T1000 (cell line): ENCODE results near the gene MAB21L3.
A peak's percentile ranks its signal among the peaks of the same experiment; 100 is the strongest.
"Not testable (repeated sequence)": the region's sequence is repeated elsewhere in the genome, so short reads cannot be mapped to it uniquely, and the experiment has no call there.

Source experiments
- DNase-seq: peaks from one replicate; lab custom pipeline; 2025; ENCODE audit warnings: mixed read lengths; lab: John Stamatoyannopoulos, UW

The MAB21L3 gene

GRCh38 chr1:116138277-116138792, 27.1 kb downstream of the MAB21L3 start:
- DNase-seq = no peak

GRCh38 chr1:116139592-116140134, 28.5 kb downstream of the MAB21L3 start:
- no peak for DNase-seq

GRCh38 chr1:116144151-116144550, 33.0 kb downstream of the MAB21L3 start:
- DNase-seq = no peak

GRCh38 chr1:116146447-116147113, 35.4 kb downstream of the MAB21L3 start:
- DNase-seq = not testable (repeated sequence)

DNA sequence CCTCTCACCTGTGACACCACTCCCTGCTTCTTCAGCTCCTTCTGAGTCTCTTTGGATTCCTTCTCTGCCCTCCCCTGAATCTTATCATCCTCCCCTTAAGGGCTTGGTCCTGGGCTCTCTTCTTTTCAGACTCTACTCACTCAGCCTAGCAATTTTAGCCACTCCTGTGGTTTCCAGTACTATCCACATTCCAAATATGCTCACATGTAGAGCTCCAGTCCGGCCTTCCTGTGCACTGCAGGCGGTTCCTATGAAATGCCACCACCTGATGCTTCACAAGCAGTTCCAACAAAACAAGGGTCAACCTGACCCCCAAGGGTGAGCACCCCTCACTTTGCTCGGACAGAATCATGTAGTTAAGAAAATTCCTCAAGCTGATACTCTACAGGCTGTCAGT, 35.9 kb downstream of the MAB21L3 start:
- no peak for DNase-seq

GRCh38 chr1:116147972-116148371, 36.8 kb downstream of the MAB21L3 start:
- no peak for DNase-seq

DNA sequence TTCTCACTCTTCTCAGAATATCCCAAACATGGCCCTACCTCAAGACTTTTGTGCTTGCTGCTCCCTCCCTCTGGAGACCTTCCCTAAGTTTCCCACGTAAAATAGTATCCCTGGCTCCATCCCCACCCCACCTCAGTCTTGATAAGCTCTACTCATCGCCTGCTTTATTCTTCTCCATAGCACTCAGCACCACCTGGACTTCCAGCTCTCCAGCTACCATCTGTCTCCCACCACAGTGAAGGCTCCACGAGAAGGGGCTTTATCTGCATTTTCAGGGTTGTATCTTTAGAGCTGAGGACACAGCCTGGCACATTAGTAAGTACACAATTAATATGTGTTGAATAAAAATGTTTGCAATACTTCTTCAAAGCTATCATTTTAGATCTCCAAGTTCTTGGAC, 37.8 kb downstream of the MAB21L3 start:
- DNase-seq = no peak

DNA sequence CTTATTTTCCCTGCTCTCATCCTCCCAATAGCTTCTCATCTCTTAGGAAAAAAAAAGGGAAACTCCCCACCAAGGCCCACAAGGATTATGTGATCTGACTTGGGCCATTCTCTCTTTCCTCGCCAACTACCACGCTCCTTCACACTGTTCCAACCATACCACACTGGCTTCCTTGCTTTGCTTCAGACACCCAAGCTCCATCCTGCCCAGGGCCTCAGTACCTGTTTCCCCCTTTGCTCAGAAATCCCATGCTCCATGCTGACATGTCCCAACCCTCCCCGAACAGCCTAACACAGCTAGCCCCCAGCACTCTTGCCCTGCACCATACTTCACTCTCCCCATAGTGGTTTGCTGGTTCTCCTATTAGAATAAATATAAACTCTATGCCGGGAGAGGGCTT, 39.2 kb downstream of the MAB21L3 start:
- DNase-seq = no peak

GRCh38 chr1:116151739-116152576, 40.8 kb downstream of the MAB21L3 start:
- peak; percentile 71 for DNase-seq

DNA sequence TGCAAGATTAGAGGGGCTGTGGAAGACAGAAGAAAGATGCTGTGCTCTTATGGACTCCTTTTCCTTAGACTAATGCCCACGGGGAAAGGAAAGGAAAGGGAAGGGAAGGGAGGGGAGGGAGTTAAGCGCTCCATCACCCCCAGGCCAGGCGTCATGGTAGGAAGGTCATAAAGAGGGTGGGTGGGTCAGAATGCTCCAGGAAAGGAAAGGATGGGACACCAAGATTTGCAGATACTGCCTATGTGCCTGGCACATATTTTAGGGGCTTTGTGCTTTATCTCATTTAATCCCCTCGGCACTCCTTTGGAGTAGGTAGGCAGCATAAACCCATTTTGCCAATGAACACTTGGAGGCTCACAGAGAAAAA, 41.4 kb downstream of the MAB21L3 start:
- no peak for DNase-seq

- no peak for DNase-seq
Observed at GRCh38 chr1:116152950-116153691, 41.9 kb downstream of the MAB21L3 start.

GRCh38 chr1:116153692-116154031, 42.5 kb downstream of the MAB21L3 start:
- DNase-seq = no peak

GRCh38 chr1:116154536-116154935, 43.3 kb downstream of the MAB21L3 start:
- DNase-seq = no peak

DNA sequence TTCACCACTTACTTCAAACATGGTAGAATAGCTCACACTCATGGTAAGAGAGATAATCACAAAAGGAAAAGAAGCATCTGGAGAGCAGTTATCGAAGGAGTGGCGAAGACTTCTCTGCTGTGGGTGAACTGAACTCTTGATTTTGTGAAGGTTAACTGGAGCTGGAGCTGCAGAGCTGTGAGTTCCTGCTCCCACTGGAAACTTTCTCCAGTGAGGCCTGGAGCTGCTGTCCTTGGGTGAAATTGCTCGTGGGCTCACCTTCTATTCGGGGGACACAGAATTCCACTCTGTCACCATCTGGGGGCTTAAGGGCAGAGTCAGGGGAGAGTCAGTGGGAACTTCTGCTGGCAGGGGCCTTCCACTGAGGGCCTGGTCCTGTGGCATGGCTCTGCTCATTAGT, 45.9 kb downstream of the MAB21L3 start:
- no peak for DNase-seq

GRCh38 chr1:116159177-116159576, 48.0 kb downstream of the MAB21L3 start:
- DNase-seq = no peak

DNA sequence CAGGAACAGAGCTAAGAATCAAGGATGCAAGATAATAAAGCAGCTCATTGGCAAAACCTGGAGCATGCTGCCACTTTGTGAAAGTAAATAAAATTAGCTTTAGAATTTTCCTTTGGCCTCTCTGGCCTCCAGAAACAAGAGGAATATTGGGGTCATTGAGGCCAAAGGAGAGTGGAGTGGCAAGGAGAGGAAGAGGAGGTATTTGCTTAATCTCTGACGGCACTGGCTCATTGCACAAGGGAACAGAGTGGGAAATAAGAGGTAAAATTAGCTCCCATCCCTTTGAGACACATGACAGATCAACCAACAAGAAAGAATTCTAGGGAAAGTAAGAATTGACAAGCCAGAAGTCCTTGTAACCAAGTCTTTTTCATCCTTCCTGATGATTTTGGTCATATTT, 48.4 kb downstream of the MAB21L3 start:
- DNase-seq = no peak

- DNase-seq = no peak
Observed at GRCh38 chr1:116161390-116161789, 50.2 kb downstream of the MAB21L3 start.

DNA sequence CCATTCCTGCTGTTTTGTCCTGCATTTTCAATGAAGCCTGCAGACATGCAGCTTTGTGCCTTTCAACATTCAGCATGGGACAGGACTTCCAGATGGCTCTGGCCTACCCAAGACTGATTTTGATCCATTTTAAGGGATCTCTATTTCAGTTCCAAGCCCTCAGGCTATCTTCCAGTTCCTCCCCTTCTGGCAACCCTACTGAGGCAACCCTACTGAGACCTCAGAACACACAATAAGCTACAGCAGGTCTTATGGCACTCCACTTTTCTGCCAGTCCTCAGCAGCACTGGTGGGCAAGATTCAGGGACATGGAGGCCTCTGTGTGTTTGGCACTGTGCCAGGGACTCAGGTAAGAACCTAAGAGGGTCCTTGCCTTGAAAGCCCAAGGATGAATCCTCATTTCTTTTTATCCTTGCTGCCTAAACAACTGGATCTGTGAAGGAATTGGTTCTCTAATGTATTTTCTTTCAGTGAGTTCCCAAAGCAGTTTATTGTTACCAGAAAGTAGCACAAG, 50.7 kb downstream of the MAB21L3 start:
- DNase-seq = no peak

DNA sequence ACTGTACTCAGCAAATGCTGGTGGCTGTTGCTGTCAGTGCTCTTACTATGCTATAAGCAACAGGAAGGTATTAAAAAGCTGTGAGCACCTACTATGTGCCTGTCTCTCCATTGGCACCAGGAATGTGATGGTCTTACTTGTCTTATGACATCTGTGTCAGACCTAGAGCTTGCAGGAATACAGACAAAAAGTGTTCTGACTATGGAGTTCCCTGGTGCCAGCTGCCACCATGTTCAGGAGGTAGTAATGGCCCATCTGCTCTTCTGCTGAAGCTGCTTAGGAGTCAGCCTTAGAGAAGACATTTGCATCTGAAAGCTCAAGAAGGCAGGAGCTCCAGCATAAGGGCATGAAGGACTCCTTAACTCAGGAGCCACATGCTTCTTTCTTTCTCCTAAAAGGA, 52.3 kb downstream of the MAB21L3 start:
- no peak for DNase-seq

DNA sequence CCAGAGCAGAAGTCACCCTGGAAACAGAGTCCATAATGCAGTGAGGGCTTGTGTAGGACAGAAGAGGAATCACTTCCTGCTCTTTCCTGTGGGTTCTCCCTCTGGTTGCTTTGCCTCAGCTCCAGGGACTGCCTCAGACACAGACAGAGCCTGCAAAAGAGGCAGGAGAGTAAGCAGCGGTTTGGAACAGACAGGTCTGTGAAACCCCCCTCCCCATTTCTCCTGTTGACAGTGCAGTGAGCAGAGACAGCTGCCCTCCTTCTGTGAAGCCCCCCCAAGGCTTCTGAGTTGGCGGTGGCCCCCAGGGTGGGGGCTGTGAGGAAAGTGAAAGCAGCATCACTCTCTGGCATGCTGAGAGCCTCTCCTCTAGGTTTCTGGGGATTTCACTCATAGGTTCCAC, 53.0 kb downstream of the MAB21L3 start:
- DNase-seq = no peak

- no peak for DNase-seq
Observed at GRCh38 chr1:116164604-116165368, 53.6 kb downstream of the MAB21L3 start.
